Astrocyte of the hippocampus (primary cell): ENCODE results near the gene KIF2C.
A peak's percentile ranks its signal among the peaks of the same experiment; 100 is the strongest.
"Not testable (repeated sequence)": the region's sequence is repeated elsewhere in the genome, so short reads cannot be mapped to it uniquely, and the experiment has no call there.

Source experiments
- DNase-seq: peaks from one replicate; pipeline ENCODE4 v3.0.0; 2011; ENCODE audit warnings: low read depth, low spot score

The KIF2C gene

DNA sequence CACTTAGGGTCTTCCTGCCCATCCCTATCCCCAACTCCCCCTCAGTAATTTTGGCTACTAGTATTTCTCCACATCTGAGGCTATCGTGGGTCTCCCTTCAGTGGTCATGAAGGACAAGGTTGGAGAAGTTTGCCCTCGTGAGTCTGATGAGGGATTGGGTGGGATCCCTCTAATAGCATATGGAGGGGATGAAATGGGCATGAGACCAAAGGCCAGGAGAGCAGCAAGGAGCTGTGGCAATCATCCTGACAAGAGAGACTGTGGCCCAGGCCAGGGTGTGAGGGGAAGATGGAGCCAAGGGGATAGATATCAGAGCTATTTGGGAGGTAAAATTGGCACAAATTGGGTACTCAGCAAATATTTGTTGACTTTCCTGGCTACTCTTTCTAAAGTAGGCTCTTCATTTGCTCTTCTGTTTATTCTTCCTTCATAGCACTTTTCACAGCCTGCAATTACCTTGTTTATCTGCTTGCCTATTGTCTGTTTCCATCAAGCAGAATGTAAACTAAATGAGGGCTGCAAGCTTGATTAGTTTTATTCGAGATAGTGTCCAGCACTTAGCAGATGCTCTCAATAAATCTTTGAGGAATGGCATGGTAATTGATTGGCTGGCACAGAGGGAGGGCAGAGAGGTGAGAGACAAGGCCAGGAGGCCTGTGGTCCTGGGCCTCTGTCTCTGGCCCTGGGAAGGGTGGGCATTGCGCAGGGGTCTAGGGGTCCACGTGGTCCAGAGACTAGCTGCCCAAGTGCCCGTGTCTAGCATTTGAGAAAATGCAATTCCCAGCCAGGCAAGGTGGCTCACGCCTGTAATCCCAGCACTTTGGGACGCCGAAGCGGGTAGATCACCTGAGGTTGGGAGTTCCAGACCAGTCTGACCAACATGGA is 59.1 kb downstream of the KIF2C start:
- DNase-seq = no peak

DNA sequence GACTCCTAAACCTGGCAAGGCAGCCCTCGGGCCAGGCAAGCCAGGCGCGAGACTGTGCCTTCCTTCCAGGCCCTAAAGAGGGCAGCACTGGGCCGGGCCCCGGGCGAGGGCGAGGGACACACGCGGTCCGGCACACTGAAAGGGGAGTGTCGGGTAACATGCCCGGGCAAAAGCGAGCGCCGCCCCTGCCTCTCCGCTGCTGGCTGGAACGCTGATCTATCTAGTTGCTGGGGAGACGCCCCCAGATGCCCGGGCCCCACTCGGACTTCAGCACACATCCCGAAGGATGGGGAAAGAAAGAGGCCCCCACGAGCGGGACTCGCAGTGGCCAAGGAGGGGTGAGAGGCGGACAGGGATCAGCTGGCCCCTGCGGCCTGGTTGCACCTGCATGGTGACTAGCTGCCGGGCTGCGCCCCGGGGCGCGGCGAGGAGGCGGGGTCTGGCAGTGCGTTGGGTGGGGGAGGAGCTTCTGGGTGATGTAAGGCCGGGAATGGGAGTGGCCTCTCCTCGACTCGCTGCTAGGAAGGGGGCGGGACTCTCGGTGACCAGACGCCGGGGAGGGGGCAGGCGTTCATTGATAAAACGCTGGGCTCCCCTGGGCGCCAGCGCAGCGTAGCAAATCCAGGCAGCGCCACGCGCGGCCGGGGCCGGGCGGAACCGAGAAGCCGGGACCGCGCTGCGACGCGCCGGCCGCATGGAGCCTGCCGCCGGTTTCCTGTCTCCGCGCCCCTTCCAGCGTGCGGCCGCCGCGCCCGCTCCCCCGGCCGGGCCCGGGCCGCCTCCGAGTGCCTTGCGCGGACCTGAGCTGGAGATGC is 60.3 kb downstream of the KIF2C start, which contains the start of gene PLK3:
PLK3 (plus strand) TSS at position 608 of the 815 bp plus-strand sequence; CDS start at position 695, 87 bp downstream.
- DNase-seq = peak; percentile 99

DNA sequence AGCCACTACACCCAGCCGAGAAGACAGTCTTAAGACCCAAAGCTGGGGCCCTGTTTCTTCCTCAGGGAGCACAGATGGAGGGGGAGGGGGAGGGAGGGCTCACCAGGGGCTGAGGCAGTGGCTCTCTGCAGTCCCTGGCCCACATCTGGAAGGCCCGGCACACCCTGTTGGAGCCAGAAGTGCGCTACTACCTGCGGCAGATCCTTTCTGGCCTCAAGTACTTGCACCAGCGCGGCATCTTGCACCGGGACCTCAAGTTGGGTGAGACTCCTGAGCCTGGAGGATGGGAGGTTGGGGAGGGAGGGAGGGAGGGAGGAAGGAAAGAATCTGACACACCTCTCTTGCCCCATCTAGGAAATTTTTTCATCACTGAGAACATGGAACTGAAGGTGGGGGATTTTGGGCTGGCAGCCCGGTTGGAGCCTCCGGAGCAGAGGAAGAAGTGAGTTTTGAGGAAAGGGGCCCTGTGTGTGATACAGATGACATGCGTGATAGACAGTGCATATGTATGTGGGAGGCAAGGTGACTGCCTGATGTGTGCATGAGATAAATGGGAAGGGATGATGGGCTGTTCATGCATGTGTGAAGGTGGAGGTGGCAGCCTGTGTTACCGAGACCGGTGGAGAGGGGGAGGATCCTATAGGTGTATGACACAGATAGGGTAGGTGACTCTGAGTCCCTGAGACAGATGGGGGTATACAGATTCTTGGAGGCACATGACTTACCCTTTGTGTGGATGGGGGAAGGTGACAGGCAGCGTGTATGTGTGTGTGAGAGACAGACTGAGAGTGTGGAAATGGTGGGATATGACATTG is 62.1 kb downstream of the KIF2C start:
- DNase-seq = peak; percentile 39

DNA sequence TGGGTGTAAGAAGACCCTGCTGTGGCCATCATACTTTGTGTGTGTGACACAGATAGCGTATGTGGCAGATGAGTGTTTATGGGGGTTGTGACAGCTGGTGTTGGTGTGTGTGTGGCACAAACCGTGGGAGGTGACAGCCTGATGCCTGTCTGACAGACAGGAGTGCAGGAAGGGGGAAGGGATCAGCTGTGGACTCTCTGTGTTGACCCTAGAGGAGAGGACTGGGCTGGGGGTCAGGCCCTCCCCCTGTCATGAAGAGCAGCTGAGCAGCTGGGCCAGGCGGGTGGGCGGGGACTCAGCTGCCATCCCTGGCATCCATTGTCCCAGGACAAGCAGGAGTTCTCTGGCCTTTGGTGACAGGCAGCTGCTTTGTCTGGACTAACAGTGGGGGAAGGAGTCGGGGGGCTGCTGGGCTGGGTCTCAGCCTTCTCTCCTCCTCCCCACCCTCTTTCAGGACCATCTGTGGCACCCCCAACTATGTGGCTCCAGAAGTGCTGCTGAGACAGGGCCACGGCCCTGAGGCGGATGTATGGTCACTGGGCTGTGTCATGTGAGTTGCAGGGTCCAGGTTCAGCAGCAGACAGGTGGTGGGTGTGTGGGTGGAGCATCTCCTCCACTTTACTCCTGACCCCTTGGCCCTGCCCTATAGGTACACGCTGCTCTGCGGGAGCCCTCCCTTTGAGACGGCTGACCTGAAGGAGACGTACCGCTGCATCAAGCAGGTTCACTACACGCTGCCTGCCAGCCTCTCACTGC is 62.8 kb downstream of the KIF2C start:
- DNase-seq = no peak

DNA sequence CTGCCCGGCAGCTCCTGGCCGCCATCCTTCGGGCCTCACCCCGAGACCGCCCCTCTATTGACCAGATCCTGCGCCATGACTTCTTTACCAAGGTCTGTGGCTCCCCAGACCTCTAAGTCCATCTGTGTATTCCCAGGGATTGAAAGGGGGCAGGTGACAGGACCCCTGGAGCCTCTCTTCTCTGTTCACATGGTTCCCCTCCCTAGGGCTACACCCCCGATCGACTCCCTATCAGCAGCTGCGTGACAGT is 63.4 kb downstream of the KIF2C start:
- DNase-seq = no peak

DNA sequence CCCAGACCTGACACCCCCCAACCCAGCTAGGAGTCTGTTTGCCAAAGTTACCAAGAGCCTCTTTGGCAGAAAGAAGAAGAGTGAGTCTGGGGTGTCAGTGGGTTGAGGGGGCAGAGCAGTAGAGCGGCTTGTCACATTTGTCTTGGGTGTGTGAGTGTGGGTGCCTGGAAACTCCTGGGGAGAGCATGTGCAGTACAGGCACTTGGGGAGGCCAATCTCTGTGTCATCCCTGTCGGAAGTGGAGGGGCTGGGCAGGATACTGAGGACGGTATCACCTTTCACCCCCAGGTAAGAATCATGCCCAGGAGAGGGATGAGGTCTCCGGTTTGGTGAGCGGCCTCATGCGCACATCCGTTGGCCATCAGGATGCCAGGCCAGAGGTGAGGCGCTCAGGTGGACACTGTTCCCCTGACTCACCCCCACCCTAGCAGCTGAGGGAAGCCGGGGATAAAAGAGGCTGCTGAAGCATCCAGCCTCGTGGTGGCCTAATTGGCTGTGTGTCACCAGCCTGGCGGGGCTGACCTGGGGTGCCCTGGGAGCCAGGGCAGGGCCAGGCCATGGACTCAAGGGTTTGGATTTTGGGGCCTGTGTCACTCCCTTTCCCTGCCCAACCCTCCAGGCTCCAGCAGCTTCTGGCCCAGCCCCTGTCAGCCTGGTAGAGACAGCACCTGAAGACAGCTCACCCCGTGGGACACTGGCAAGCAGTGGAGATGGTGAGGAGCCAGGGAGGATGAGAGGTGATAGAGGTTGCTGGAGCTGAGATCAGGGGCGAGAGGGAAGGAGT is 63.9 kb downstream of the KIF2C start:
- DNase-seq = no peak

DNA sequence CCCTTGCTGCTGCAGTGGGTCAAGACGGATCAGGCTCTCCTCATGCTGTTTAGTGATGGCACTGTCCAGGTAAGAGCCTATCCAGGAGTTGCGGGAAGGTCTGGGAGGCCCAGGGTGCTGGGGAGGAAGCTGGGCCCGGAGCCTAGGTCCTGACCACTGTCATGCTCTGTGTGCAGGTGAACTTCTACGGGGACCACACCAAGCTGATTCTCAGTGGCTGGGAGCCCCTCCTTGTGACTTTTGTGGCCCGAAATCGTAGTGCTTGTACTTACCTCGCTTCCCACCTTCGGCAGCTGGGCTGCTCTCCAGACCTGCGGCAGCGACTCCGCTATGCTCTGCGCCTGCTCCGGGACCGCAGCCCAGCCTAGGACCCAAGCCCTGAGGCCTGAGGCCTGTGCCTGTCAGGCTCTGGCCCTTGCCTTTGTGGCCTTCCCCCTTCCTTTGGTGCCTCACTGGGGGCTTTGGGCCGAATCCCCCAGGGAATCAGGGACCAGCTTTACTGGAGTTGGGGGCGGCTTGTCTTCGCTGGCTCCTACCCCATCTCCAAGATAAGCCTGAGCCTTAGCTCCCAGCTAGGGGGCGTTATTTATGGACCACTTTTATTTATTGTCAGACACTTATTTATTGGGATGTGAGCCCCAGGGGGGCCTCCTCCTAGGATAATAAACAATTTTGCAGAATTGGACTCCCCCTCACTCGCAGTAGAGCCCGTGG is 65.8 kb downstream of the KIF2C start:
- DNase-seq = no peak

DNA sequence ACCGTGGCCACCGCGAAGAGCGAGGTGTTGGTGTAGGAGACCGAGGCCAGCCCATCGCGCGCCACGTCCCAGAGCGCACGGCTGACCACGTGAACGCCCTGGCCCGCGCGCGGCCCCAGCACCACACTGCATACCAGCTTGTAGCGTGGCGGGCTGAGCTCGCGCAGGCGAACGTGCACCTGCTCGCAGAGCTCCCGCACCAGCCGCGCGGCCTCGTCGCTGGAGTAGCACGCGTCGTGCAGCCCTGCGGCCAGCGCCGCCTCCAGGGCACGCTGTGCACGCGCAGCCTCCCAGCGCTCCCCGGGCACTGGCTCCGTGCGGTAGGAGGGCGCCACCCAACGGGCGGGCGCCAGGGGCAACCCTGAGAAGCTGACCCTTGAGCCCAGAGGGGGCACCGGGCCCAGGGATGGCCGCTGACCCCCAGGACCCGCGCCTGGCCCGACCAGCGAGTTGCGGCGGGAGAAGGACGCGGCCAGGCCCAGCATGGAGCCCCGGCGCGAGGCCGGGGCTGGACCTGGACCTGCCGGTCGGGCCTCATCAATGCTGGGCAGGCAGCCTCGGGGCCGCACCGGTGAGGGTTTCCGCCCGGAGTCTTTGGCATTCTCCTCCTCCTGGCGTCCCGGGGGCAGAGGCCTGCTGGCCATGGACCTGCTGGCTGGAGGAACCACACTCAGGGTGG is 66.5 kb downstream of the KIF2C start:
- DNase-seq = no peak

DNA sequence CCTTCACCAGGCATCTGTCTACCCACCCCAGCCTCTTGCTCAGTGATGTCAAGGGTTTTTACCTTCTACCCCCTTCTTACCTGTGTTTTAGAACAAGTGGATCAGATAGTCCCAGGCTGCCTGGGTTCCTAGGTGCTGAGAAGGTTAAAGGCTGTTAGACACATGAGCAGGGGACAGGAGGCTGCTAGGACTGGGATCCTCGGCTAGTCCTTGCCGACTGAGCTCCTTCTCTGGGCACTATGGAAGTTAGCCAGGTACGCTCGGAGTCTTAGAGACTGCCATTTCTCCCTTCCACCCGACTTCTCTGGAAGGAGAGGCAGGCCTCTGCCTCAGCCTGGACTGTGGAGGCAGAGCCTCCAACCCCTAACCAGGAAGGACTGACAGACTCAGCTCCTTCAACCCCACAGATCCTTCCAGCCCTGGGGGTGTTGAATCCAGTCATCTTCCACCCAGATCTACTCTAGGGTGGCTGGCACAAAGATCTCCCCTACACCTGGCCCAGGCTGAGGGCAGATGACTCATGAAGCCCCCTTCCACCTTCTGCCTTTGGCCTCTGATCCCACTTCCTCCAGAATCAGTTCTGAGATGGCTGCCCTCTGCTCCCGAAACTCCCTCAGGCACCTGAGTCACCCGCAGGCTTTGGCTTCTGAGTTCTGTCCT is 67.2 kb downstream of the KIF2C start, which contains the start of gene DYNLT4:
DYNLT4 (minus strand) TSS at position 648 of the 660 bp plus-strand sequence. CDS start 683 bp downstream, outside the sequence.
- DNase-seq = no peak

DNA sequence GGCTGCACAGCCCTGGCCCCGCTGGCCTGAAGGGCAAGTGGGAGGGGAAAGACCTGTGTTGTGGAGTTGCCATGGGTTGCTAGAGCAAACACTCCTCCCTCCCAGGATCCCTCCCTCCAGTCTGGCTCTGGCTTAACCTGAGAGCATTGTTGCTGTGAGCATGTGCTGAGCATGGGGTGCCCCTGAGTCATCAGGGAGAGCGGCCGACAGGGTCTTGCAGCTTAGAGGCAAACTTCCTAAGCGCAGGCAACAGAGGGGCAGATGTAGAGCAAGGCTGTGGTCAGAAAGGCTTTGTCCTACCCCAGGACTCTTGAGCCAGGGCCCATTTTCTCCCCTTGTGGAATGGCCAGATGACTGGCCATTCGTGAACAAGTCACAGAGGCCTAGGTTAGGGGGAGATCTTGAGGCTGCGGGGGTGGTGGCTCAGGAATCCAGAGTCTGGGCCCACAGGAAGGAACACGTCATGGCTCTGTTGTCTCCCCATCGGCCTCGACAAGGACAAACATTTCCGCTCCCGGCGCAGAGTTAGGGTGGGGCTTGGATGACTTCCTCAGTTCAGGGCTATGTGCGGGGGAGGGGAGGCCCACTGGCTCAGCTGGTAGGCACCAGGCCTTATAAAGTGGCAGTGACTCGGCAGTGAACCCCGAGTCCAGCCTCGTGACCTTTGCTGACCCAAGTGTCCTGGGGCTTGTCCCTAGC is 67.9 kb downstream of the KIF2C start:
- peak; percentile 99 for DNase-seq

DNA sequence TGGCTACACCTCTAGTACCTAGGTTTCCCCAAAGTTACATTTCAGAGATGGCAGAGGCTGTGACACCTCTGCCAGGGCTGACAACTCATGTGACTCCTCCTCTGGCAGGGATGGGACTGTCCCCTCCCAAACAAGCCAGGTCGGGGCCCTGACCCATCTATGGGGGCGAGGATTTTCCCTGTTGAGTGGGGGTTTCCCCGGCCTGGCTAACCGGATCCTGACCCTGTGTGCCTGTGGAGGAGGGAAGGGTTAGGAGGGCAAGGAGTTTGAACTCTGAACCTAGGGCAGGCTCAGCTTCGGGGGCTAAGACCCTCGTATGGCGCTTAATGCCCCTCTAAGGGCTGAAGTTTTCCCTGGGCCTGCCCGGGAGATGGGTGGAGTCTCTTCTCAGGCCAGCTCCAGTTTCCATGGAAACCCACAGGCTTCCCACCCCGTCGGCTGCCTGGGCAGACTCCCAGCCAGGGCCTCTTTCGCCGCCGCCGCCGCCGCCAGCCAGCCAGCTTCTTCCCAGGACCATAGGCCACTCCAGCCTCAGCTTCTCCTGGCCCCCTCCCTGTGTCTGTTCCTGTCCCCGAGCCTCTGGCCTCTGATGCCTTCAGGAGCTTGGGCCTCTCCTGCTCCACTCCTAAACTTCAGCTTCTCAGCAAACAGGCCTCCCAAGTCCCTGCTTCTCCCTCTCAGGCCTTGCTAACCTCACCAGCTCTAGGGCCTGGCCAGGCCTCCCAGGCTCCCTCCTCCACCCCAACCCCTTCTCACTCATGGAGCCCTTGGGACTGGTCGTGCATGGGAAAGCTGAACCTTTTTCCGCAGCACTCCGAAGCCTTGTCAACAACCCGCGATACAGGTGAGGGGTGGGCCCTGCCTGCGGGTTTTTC is 68.7 kb downstream of the KIF2C start, which contains the start of gene BTBD19:
BTBD19 (plus strand) TSS at position 461 of the 875 bp plus-strand sequence; CDS start at position 759, 298 bp downstream.
- peak; percentile 97 for DNase-seq

DNA sequence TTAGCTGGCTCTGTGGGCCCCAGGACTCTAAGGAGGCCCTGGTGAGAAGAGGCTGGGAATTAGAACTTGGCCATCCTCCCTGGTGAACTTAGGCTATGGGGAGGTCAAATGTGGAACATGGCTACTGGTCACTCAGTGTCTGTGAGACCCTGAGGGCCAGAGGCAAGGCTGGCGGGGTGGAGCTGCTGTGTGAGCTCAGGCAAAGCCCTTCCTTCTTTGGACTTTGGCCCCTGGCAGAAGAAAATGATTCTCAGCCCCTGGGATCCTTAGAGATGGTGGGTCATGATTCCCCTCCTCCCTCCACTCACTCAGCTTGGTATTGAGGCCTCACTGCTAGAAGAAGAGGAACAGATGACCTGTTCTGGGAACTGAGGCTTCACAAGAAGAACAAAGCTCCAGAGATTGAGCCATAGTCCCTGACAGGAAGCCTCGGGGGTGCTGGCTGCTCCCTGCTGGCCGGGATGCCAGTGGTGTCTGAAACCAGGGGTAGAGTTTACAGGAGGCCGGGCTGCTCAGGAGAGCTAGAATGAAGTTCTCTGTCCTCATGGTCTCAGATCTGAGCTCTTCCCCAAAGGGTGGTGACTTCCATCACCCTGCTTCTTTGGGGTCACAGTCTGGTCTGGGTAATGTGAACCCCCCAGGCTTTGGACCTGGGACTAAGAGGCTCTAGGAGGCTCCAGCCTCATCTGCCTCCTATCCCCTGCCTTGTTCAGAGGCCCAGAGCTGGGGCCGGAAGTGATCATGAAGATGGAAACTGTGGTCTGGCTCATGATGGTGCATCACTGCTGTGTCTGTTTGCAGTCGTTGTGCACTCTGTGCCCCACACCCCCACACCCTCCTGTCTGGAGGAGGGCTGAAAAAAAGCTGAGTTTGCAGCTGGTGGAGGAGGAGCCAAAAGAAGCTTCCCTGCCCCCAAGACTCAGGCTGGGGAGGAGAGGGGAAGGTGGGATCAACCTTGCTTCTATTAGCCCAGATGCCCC is 69.6 kb downstream of the KIF2C start:
- peak; percentile 58 for DNase-seq

DNA sequence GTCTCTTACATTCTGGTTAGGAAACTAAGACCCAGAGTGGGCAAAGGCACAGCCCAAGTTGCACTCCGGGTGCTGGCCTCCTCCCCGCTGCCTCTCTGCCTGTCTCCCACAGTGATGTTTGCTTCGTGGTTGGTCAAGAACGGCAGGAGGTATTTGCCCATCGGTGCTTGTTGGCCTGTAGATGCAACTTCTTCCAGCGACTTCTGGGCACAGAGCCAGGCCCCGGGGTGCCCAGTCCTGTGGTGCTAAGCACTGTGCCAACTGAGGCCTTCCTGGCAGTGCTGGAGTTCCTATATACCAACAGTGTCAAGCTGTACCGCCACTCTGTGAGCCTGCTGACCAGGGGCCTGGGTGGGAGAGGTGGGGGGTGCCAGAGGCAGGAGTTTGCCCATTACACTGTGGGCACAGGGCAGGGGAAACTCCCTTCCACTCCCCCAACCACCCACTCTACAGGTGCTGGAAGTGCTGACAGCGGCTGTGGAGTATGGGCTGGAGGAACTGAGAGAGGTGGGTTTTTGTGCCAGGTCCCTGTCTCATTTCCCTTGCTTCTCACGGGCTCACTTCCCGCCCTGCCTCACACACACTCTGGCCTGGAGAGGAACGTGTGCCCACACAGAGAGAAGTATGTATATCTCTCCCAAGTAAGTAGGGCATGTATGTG is 70.6 kb downstream of the KIF2C start:
- peak; percentile 81 for DNase-seq

DNA sequence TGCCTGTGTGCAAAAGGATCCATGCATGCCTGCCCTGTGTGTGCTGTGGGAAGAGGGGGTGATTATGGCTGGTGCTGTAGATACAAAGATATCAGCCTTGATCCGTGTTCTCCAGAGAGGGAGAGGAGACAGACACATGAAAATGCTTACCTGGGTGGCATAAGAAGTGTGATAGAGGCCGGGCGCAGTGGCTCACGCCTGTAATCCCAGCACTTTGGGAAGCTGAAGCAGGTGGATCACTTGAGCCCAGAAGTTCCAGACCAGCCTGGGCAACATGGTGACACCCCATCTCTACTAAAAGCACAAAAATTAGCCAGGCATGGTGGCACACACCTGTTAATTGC is 71.1 kb downstream of the KIF2C start:
- not testable (repeated sequence) for DNase-seq

DNA sequence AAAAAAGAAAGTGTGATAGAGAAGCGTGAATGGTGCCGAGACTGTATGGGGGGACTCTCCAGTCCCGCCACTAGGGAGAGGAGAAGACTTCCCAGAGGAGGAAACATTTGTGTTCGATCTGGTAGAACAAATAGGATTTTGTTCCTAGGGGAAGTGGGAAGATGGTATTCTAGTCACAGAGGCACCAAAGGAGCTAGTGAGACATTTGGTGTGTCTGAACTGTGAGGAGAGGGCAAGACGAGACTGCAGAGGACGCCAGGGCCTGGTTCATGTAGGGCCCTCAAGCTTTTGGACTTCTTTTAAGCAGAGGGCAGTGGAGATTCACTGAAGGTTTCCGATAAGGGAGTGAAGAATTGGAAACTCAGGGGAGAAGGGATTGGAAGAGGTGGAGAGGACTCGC is 71.6 kb downstream of the KIF2C start:
- no peak for DNase-seq
